ENCODE measurements around the gene TTYH1. TPM values are rescaled to one million over a fixed set of nuclear protein-coding genes. Genes with fewer than 3 reads are reported as not detected.

Gene TTYH1
- total and polyA plus RNA-seq, 3 donors from 2014 or later: 126 to 248 (median 226) TPM

DNA sequence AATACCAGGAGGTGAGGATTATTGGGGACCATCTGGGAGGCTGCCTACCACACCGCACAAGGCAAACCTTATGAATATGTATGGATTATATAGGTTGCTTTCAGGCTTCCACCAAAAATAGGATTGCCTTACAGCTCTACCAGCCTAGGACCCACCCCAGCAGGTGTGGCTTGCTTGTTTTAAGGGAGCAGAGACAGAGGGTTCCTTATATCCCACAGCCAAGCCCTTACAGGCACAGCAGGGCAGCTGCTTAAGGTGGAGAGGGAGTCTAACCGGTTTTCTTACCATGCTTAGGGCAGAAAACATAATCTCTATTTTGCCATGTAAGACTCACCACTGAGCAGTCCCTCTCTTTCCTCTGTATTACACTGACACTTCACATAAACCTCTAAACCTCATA is 16.1 kb upstream of the TTYH1 start:
- no peak for DNase-seq
- H3K36me3 ChIP-seq (ENCODE audit: low read depth, missing control alignments): no peaks in the 10 kb centered on the region
- no peak overlapping the region for H3K4me3 ChIP-seq
- H3K4me1 ChIP-seq: no peaks in the 10 kb centered on the region
- H3K27ac ChIP-seq: no peak overlapping the region
- intact Hi-C loops (cut with DNase I; ENCODE audit: low total_unique reads): no loop called here
- H3K27me3 ChIP-seq: no peaks in the 10 kb centered on the region
- WGBS, 2 donors: 66 to 69% methylated on average over 2 of the region's 2 CpGs
- no peaks in the 10 kb centered on the region for H3K9me3 ChIP-seq
- TF ChIP-seq POLR2A (IDR thresholded peaks at IDR 0.05): no peak
- TF ChIP-seq, protein P1, sequence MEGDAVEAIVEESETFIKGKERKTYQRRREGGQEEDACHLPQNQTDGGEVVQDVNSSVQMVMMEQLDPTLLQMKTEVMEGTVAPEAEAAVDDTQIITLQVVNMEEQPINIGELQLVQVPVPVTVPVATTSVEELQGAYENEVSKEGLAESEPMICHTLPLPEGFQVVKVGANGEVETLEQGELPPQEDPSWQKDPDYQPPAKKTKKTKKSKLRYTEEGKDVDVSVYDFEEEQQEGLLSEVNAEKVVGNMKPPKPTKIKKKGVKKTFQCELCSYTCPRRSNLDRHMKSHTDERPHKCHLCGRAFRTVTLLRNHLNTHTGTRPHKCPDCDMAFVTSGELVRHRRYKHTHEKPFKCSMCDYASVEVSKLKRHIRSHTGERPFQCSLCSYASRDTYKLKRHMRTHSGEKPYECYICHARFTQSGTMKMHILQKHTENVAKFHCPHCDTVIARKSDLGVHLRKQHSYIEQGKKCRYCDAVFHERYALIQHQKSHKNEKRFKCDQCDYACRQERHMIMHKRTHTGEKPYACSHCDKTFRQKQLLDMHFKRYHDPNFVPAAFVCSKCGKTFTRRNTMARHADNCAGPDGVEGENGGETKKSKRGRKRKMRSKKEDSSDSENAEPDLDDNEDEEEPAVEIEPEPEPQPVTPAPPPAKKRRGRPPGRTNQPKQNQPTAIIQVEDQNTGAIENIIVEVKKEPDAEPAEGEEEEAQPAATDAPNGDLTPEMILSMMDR (IDR thresholded peaks at IDR 0.05): no peak

DNA sequence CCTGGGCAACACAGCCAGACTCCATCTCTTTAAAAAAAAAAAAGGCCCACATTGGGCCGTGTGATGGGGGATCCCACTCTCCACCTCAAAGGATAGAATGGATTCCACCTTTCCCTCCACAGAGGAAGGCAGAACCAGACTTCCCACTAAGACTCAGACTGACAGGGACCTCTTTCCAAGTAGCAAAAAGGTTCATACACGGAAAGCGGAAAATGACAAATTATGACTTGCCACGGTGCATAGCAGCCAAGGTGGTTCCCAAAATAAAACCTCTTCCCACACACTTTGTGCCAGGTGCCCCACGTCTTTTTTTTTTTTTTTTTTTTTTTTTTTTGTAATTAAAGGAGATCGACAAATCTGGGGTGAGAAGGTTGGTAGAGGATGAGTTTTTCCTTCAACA is 14.4 kb upstream of the TTYH1 start:
- Histone ChIP-seq H3K36me3 (ENCODE audit: low read depth, missing control alignments) (no peaks in the 10 kb centered on the region), H3K4me1 (no peaks in the 10 kb centered on the region), H3K27me3 (no peaks in the 10 kb centered on the region), H3K27ac (no peak overlapping the region), H3K9me3 (no peaks in the 10 kb centered on the region), H3K4me3 (no peak overlapping the region)
- 85% methylated on average over 6 of the region's 6 CpGs for WGBS, 2 donors
- no peak for DNase-seq
- TF ChIP-seq, protein P1 (IDR thresholded peaks at IDR 0.05): no peak
- TF ChIP-seq POLR2A (IDR thresholded peaks at IDR 0.05): no peak
- intact Hi-C loops (cut with DNase I; ENCODE audit: low total_unique reads): no loop called here

DNA sequence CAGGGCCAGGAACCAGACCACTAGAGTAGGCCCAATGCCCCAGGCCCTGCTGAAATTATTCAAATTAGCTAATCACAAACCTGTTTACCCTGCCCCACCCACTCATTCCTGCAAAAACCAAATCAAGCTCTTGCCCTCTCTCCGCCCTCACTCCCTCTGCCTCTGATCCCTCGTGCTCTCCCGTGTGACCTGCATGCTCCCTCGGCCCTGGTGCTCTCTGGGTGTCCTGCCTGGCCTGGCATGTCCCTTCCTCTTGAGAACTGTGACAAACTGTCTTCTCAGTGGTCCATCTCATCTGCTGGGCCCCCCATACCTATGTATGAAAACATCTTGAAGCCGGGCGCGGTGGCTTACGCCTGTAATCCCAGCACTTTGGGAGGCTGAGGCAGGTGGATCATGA is 12.2 kb upstream of the TTYH1 start:
- intact Hi-C loops (cut with DNase I; ENCODE audit: low total_unique reads): no loop called here
- Histone ChIP-seq H3K36me3 (ENCODE audit: low read depth, missing control alignments) (no peaks in the 10 kb centered on the region), H3K4me1 (no peaks in the 10 kb centered on the region), H3K27ac (no peak overlapping the region), H3K27me3 (no peaks in the 10 kb centered on the region), H3K9me3 (no peaks in the 10 kb centered on the region), H3K4me3 (no peak overlapping the region)
- TF ChIP-seq, protein P1 (IDR thresholded peaks at IDR 0.05): no peak
- TF ChIP-seq POLR2A (IDR thresholded peaks at IDR 0.05): no peak
- 90 to 94% methylated on average over 8 of the region's 8 CpGs for WGBS, 2 donors
- no peak for DNase-seq

DNA sequence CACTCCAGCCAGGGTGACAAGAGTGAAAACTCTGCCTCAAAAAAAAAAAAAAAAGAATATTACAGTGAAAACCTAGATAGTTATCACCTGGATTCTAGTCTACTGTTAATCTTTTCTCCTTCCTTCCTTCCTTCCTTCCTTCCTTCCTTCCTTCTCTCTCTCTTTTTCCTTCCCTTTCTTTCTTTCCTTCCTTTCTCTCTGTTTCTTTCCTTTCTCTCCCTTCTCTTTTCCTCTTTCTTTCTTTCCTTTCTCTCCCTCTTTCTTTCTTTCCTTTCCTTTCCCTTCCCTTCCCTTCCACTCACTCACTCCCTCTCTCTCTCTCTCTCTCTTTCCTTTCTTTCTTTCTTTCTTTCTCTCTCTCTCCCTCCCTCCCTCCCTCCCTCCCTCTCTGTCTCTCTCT is 9.6 kb upstream of the TTYH1 start:
- intact Hi-C loops (cut with DNase I; ENCODE audit: low total_unique reads): no loop called here
- H3K4me1 ChIP-seq: no peaks in the 10 kb centered on the region

DNA sequence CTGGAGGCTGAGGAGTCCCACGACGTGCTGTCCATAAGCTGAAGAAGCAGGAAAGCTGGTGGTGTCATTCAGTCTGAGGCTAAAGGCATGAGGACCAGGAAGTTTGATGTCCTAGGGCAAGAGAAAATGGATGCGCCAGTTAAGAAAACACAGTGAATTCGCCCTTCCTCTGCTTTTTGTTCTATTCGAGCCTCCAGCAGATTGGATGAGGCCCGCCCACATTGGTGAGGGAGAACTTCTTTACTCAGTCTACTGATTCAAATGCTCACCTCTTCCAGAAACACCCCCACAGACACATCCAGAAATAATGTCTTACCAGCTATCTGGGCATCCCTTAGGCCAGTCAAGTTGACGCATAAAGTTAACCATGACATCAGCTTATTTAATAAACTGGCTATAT is 7.5 kb upstream of the TTYH1 start:
- Histone ChIP-seq H3K4me3 (no peak overlapping the region), H3K27me3 (no peaks in the 10 kb centered on the region), H3K27ac (no peak overlapping the region), H3K4me1 (no peaks in the 10 kb centered on the region), H3K36me3 (ENCODE audit: low read depth, missing control alignments) (no peaks in the 10 kb centered on the region), H3K9me3 (no peaks in the 10 kb centered on the region)
- TF ChIP-seq POLR2A (IDR thresholded peaks at IDR 0.05): no peak
- TF ChIP-seq, protein P1 (IDR thresholded peaks at IDR 0.05): no peak
- intact Hi-C loops (cut with DNase I; ENCODE audit: low total_unique reads): no loop called here
- no peak for DNase-seq
- WGBS, 2 donors: 86 to 88% methylated on average over 7 of the region's 7 CpGs

More for the DNA sequence above, 9.6 kb upstream of the TTYH1 start:
- no peaks in the 10 kb centered on the region for H3K27me3 ChIP-seq
- no peaks in the 10 kb centered on the region for H3K9me3 ChIP-seq
- TF ChIP-seq, protein P1 (IDR thresholded peaks at IDR 0.05): no peak
- TF ChIP-seq POLR2A (IDR thresholded peaks at IDR 0.05): no peak
- H3K36me3 ChIP-seq (ENCODE audit: low read depth, missing control alignments): no peaks in the 10 kb centered on the region
- H3K27ac ChIP-seq: no peak overlapping the region
- H3K4me3 ChIP-seq: no peak overlapping the region
- no peak for DNase-seq

Measured in testis (tissue), 3 donors.